Tongue (tissue), 2 donors: ENCODE results near the gene ABTB1. TPM values are rescaled to one million over a fixed set of nuclear protein-coding genes. Genes with fewer than 3 reads are reported as not detected.
"Not testable (repeated sequence)": the region's sequence is repeated elsewhere in the genome, so short reads cannot be mapped to it uniquely, and the experiment has no call there.

Experiments used
- DNase-seq: peaks from one replicate; pipeline ENCODE4 v3.0.0-alpha.2; 2015
- total RNA-seq: library from RNA; depleted of rRNA; stranded (reverse); fragments of >200 nt; gene quantifications from one replicate; pipeline ENCODE4 v1.2.3, GENCODE V29; 2014

Gene ABTB1
- total RNA-seq, 1 donor from 2014 or later: 20.0 TPM

DNA sequence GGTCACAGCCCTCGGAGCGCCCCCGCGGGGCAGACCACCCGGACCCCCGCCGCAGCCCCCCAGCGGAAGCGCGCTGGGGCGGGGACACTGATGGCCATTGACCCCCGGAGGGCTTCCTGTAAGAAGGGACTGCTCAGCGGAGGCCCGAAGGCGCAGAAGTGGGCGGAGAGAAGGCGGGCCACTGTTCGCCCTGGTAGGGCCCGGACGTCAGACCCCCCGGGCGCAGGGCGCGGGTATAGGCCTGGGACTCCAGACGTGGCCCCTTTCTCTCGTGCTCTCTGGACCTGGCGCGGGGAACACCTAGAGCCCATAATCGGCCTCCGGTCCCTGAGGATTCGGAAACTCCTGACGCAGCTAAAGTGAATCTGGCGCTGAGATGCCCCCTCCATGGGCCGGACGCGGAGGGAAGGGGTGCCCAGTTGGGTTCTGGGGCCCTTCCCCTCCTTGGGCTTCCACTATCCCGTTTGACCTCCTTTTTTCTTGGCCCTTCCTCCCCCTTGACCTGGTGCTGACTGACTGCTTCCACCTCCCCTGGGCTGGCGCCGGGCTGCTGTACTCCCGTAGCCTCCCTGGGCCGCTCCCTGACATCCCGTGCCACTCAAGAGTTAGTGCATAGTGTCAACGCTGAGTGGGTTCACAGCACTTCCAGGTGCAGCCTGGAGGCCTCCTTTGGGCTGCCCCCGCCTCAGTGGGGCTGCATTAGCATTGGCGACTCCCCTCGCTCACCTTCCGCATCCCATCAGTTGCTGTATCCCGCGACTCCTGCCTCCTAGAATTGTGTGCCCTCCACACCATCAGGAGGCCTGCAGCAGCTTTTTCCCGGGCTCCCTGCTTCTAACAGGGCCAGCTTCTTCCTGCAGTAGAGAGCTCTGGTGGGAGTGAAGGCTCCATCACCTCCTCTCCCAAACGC, 694 bp downstream of the ABTB1 start:
- DNase-seq: peak; percentile 43

DNA sequence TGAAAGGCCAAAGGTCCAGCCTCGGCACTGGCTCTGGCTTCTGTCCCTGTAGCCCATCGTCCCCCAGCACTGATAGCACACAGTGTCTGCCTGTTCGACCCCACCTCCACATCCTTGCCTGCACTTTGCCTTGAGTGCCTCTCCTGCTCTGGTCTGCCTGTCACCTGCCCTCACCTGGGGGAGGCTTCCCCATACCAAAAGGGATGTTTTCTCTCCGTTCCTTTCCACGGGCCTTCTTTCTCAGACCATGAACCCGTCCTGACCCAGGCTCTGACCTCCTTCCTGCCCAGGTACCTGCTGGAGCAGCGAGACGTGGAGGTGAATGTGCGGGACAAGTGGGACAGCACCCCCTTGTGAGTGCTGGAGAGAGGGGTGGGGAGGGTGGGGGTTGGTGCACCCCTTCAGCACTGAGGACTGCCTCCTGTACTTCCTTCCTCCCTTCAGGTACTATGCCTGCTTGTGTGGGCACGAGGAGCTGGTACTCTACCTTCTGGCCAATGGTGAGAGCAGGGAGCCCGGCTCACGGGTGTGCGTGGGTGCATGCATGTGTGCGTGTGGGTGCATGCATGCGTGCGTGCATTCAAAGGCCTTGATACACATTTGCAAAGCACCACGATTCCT, 1.5 kb downstream of the ABTB1 start:
- no peak for DNase-seq

DNA sequence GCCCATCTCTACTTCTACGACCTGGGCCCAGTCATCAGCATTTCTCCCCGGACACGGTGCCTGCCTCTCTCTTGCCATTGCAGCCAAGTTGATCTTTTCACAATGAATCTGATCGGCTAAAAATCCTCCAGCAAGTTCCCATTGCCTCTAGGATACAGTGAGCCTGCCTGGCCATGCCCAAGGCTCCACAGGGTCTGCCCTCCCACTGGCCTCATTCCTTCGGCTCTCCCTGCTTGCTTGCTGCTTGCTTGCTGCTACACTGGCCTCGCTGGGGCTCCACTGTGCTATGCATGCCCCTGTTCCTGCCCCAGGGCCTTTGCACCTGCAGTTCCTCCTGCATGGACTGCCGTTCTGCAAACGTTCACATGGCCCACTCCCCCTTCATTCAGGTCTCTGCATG, 2.0 kb downstream of the ABTB1 start:
- DNase-seq: no peak

DNA sequence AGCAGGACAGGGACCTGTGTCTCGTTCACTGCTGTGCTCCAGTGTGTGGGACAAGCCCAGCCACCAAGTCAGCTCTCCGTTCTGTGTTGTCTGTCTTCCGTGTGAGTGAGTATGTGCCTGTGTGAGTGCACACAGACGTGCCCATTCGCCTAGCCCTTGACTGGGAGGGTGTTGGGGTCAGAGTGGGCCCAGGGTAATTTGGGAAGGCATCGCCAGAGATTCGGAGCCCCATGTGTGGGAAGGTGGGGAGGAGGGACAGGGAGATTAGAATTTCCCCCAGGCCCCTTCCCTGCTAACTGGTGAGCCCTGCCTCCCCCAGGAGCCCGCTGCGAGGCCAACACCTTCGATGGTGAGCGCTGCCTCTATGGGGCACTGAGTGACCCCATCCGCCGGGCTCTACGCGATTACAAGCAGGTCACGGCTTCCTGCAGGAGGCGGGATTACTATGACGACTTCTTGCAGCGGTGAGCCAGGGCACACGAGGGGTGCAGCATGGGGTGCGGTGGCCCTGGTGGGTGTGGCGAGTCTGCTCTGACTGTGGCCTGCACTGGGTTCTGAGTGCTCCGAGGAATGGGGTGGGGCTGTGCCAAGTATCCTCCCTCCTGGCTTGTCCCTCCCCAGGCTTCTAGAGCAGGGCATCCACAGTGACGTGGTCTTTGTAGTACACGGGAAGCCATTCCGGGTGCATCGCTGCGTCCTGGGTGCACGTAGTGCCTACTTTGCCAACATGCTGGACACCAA, 3.1 kb downstream of the ABTB1 start:
- no peak for DNase-seq

DNA sequence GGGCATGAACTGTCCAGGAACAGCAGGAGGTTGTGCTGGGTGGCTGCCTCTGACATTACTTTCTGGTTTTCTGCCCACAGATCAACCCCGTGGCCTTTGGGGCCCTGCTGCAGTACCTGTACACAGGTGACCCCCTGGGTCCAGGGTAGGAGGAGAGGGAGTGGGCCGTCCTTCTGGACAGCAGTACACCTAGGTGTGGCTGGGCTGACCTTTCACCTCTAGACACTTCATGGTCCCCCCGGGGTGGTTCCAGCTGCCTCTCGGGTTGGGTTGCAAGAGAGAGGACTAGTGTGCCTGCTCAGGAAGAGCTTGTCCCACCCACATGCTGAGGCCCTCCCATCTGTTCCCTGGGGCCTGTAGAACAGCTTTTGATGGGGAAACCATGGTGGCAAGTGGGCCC, 3.7 kb downstream of the ABTB1 start:
- no peak for DNase-seq

DNA sequence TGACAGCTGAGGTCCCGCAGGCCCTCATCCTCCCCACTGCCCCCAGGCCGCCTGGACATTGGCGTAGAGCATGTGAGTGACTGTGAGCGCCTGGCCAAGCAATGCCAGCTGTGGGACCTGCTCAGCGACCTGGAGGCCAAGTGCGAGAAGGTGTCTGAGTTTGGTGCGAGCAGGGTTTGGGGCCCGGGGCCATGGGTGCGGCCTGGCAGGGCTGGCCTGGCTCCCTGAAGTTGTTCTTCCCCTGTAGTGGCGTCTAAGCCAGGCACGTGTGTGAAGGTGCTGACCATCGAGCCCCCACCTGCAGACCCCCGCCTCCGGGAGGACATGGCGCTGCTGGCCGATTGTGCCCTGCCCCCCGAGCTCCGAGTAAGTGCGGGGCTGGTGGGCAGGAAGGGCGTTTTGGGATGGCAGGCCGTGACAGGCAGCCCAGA, 4.2 kb downstream of the ABTB1 start:
- DNase-seq: no peak

DNA sequence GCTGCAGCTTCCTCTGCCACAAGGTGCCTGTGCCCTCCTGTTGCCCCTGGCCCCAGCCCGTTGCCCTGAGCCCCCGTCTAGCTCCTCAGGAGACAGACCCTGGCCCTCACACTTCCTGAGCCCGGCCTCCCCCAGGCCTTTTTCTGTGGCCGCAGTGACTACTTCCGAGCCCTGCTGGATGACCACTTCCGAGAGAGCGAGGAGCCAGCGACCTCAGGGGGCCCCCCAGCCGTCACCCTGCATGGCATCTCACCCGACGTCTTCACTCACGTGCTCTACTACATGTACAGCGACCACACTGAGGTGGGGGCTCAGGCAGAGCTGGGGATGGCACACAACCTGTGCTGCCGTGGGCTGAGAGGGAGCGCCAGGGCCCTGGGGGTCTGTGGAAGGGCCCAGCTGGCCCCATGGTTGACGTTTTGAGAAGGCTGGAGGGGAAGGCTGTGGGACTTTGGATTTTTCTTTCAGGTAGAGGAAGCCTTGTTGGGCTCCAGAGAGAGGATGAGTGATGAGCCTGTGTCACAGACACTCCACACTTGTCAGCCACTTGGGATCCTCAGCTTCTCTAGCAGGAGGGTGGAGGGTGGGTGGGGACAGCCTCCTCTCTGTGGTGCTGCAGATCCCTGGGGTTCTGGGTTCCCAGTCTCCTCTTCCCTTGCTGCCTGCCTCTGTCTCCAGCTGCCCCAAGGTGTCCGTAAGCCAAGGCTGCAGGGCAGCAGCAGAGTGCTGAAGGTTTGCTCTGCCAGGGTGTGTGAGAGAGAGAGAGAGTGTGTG, 5.0 kb downstream of the ABTB1 start:
- no peak for DNase-seq

DNA sequence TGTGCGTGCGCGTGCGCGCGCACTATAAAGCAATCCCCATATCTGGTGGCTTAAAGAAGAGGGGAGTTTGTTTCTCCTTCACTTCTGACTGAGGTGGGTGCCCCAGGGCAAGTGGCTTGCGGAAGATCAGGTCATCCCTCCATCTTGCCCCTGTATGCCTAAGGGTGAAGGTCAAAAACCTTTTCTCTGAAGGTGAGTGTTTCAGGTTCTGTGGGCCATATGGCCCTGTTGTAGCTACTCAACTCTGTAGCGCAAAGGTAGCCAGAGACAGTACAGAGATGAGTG, 5.5 kb downstream of the ABTB1 start:
- no peak for DNase-seq

DNA sequence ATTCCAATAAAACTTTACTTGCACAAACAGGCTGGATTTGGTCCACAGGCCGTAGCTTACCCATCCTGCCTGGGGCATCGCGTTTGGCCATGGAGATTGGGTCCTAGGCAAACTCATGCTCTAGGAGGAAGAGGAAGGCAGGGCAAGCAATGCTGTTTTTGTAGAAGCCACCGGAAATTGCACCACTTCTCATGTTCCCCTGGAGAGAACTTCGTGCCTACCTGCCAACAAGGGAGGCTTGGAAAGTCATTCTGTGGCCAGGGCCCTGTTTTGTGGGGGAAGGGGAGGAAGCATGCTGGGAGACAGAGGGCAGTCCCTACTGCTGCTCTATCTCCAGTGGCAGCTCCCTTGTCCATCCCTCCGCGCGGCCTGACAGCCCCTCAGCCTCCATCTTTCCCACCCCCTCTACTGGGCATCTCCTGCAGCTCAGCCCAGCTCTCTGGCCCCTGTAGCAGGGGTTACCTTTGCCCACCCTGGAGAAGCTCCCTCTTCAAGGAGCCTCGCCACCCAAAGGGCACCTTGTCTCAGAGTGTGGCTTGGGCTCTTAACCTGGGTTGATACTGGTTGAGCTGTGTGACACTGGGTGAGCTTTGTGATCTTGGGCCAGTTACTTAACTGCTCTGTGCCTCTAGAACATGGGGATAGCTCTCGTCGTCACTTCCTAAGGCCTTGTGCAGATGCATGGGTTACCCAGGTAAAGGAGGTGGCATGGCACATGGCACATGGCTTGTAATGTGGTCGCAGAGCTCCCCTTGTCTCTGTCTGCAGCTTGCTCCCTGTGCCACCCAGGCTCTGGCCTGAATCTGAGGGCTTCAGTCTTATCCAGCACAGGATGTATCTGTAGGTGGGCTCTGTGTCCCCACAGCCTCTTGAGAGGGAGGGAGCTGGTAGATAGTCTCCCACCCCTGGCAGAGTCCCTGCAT, 6.1 kb downstream of the ABTB1 start:
- DNase-seq: no peak

DNA sequence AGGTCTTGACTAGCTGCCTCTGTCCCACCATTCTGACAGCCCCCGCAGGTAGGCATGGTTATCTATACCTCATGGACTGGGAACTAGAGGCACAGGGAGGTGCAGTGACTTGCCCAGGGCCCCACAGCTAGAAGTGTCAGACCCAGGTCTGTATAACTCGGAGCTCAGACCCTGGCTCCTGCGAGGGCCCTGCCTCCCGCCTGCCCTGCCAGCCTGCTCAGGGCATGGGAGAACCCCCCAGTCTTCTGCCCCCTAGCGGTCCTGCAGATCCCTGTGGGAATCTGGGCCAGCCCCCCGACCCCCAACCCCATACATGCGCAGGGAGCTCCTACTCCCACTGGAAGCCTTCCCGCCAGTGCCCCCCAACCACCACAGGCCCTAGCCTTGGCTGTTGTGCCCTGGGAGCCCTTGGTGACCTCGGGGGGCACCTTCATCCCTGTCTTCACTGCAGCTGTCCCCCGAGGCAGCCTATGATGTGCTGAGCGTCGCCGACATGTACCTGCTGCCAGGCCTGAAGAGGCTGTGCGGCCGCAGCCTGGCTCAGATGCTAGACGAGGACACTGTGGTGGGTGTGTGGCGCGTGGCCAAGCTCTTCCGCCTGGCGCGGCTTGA, 6.9 kb downstream of the ABTB1 start:
- DNase-seq: no peak

DNA sequence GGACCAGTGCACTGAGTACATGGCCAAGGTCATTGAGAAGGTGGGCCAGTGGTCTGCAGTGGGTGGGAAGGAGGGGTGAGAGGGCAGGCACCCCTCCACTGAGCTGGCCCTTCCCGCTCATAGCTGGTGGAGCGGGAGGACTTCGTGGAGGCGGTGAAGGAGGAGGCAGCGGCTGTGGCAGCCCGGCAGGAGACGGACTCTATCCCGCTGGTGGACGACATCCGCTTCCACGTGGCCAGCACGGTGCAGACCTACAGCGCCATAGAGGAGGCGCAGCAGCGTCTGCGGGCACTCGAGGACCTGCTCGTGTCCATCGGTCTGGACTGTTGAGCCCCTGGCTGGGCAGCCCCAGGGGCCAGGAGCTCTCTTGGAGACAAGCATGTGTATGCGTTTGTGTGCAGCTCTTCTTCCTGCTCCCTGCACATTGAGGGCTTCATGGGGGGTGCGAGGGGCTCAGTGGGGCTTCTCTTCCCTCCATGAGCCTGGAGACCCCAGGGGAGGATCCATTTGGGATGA, 7.5 kb downstream of the ABTB1 start:
- no peak for DNase-seq

DNA sequence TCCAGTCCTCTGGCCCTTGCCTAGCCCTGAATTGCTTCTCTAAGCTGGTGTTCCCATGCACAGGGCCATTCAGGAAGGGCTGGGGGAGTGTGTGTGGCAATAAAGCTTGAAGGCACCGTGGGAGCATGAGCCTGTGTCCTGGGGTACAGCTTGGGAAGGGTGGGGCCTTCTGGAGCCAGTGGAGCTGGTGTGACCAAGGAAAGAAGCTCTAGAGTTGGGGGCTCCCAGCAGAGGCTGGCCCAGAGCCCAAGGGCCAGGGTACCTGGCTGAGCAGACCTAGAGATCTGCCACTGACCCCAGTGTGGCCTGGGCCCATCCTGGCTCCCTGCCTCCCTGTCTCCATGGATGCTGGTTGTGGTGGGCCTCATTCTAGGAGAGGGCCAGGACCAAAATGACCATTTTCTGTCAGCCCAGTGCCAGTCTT, 8.1 kb downstream of the ABTB1 start:
- no peak for DNase-seq

DNA sequence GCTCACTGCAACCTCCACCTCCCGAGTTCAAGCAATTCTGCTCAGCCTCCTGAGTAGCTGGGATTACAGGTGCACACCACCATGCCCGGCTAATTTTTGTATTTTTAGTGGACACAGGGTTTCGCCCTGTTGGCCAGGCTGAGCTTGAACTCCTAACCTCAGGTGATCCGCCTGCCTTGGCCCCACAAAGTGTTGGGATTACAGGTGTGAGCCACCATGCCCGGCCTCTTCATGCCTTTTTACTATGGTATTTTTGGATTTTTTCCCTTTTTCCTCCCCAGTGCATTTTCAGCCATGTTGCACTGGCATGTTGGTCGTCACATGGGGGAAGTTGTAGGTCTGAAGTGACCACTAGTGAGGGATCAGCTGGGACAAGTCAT, 9.4 kb downstream of the ABTB1 start:
- not testable (repeated sequence) for DNase-seq

DNA sequence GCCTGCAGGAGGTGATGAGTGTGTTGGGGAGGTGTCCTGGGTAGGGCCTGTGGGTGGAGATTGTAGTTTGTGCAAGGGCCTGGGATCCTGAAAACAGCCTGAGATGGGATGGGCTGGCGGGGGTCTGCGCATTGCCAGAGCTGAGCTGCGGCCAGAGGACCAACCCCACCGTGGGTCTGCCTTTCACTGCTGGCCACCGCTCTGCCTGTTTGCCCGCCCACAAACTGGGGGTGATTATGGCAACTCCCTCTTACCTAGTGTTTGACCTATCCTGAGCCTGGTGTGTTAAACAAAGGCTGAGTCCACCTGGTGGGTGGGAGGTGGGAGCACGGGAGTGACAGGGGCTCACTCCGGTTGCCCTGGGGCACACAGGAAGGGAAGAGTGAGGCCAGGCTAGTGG, 9.8 kb downstream of the ABTB1 start:
- no peak for DNase-seq

DNA sequence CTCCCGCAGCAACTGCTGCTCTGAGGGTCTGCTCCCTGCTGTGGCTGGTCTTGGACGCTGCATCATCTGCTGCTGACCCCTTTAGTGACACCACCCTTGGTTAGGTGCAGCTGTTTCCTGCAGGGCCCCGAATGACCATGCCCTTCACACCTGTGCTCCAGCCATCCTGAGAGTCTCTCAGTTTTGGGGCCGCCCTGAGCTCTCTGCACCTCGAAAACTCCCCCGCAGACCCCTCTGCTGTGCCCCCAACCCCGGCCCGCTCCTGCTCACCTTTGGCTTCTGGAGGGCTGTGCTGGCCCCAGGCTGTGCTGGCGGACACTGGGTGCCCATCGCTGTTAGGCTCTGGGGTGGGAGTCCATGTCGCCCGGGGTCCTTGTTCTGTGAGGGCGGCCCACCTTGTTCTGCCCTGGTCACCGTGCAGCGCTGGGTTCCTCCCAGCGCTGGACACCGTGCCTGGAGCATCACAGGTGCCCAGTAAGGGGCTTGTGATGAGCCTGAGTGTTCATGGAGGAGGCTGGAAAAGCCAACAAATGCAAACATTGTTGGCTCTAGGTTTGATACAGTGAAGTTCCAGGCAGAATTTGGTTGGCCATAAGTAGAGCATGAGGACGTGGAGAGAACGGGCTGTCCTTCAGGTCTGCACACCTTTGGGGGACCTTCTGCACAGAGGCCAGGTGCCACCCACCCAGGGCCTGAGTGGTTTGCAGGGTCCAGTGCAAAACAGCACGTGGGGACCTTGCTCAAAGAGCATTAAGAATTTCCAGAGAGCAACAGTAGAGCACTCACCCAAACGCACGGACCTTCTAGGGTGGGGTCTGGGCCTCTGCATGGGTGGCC, 12.3 kb downstream of the ABTB1 start:
- no peak for DNase-seq

DNA sequence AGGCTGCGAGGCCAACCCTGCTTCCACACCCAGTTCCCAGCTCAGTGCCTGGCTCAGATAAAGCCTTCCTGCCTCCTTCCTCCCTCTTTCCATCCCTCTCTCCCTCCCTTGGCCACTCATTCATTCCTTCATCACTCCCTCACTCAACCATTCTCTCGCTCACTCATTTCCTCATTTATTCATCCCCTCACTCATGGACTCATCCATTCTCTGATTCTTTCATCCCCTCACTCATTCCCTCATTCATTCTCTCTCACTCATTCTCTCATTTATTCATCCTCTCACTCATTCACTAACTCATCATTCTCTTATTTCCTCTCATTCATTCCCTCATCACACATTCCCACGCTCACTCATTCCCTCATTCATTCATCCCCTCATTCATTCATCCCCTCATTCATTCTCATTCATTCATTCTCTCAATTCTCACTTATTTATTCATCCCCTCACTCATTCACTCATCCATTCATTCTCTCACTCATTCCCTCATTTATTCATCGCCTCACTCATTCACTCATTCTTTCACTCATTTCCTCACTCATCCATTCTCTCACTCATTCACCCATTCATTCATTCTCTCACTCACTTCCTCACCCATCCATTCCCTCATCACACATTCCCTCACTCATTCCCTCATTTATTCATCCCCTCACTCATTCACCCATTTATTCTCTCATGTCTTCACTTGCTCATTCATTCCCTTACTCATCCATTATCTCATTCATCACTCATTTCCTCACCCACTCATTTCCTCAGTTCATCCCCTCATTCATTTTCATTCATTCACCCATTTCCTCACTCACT, 13.2 kb downstream of the ABTB1 start:
- DNase-seq: no peak

DNA sequence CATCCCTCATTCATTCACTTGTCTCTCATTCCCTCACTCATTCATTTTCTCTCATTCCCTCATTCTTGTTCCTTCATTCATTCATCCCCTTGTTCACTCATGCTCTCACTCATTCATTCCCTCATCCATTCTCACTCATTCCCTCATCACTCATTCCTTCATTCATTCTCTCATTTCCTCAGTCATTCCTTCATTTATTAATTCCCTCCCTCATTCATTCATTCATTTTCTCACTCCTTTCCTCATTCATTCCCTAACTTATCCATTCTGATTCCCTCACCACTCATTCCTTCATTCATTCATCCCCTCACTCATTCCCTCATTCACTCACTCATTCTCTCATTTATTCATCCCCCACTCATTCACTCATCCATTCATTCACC, 13.8 kb downstream of the ABTB1 start:
- no peak for DNase-seq

DNA sequence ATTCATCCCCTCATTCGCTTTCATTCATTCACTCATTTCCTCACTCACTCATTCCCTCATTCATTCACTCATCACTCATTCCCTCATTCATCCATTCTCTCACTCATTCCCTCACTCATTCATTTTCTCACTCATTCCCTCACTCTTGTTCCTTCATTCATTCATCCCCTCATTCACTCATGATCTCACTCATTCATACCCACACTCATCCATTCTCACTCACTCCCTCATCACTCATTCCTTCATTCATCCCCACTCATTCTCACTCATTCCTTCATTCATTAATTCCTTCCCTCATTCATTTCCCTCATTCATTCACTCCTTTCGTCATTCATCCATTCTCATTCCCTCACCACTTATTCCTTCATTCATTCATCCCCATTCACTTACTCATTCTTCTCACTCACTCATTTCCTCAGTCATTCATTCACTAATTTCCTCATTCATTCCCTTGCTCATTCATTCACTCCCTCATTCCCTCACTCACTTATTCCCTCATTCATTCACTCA, 14.5 kb downstream of the ABTB1 start:
- no peak for DNase-seq

DNA sequence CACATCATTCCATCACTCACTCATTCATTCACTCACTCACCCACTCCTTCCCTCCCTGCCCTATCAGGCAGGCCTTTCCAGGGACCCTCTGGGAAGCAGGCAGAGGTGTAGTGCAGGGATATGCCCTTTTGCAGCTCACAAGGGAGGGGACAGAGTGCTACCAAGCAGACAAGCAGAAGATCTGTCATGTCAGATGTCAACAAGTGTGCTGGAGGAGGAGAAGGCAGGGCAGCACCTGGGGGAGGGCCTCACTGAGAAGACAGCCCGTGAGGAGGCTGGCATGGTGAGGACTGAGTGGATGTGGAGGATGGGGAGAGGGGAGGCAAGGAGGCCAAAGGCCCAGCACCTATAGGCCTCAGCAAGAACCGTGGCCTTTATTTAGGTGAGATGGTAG, 15.3 kb downstream of the ABTB1 start:
- DNase-seq: no peak
